ENCODE measurements around the gene RAD21L1. TPM values are rescaled to one million over a fixed set of nuclear protein-coding genes. Genes with fewer than 3 reads are reported as not detected.

Gene RAD21L1
- total RNA-seq, 4 donors from 2014 or later, result not detected

- no peaks in the 10 kb centered on the region for H3K9me3 ChIP-seq
- H3K27me3 ChIP-seq, result no peaks in the 10 kb centered on the region
- H3K27ac ChIP-seq, result no peak overlapping the region
- no peak overlapping the region for H3K4me3 ChIP-seq
- peaks cover 0 to 13% (median 5%) of the 10 kb centered on the region in 4 donors for H3K4me1 ChIP-seq
- DNase-seq, result no peak
- peaks cover 0 to 10% (median 0%) of the 10 kb centered on the region in 3 donors for H3K36me3 ChIP-seq
- no peak for TF ChIP-seq POLR2A (IDR thresholded peaks at IDR 0.05)
- no peak for TF ChIP-seq CTCF (IDR thresholded peaks at IDR 0.05)
Observed at GRCh38 chr20:1182106-1182505, 43.7 kb upstream of the RAD21L1 start.

GRCh38 chr20:1183153-1183552 lies 42.7 kb upstream of the RAD21L1 start:
- Histone ChIP-seq H3K4me1 (peaks cover 0 to 23% (median 7%) of the 10 kb centered on the region in 4 donors), H3K9me3 (no peaks in the 10 kb centered on the region), H3K27me3 (no peaks in the 10 kb centered on the region), H3K36me3 (peaks cover 0 to 10% (median 0%) of the 10 kb centered on the region in 3 donors), H3K27ac (no peak overlapping the region), H3K4me3 (no peak overlapping the region)
- TF ChIP-seq POLR2A (IDR thresholded peaks at IDR 0.05), result no peak
- no peak for TF ChIP-seq CTCF (IDR thresholded peaks at IDR 0.05)
- DNase-seq, result no peak

- Histone ChIP-seq H3K4me3 (peak overlapping the region in 2 of 4 donors; percentile 73 to 85), H3K4me1 (peaks cover 0 to 27% (median 7%) of the 10 kb centered on the region in 4 donors), H3K36me3 (peaks cover 0 to 10% (median 0%) of the 10 kb centered on the region in 3 donors), H3K9me3 (no peaks in the 10 kb centered on the region), H3K27ac (no peak overlapping the region), H3K27me3 (no peaks in the 10 kb centered on the region)
- TF ChIP-seq POLR2A (IDR thresholded peaks at IDR 0.05), result no peak
- no peak for TF ChIP-seq CTCF (IDR thresholded peaks at IDR 0.05)
- no peak for DNase-seq
Observed at GRCh38 chr20:1184260-1184637, 41.6 kb upstream of the RAD21L1 start.

GRCh38 chr20:1184638-1185315 lies 41.1 kb upstream of the RAD21L1 start, which contains the start of gene TMEM74B:
Gene TMEM74B, minus strand, starts transcription at chr20:1184981. Its CDS starts 1,180 bp downstream, at chr20:1183801.
- H3K36me3 ChIP-seq, result peaks cover 0 to 10% (median 0%) of the 10 kb centered on the region in 3 donors
- H3K9me3 ChIP-seq, result no peaks in the 10 kb centered on the region
- H3K4me1 ChIP-seq, result peaks cover 0 to 27% (median 7%) of the 10 kb centered on the region in 4 donors
- peak within 1 kb of the TSS; percentile 42 to 85 (median 61) for H3K4me3 ChIP-seq
- peak in 1 of 3 donors; percentile 68 for DNase-seq
- TF ChIP-seq POLR2A (IDR thresholded peaks at IDR 0.05), result peak in 1 of 2 donors; percentile 23
- TF ChIP-seq CTCF (IDR thresholded peaks at IDR 0.05), result no peak
- H3K27me3 ChIP-seq, result no peaks in the 10 kb centered on the region
- peak within 1 kb of the TSS in 3 of 4 donors; percentile 32 to 62 (median 62) for H3K27ac ChIP-seq

- no peaks in the 10 kb centered on the region for H3K27me3 ChIP-seq
- TF ChIP-seq POLR2A (IDR thresholded peaks at IDR 0.05) (no peak), CTCF (IDR thresholded peaks at IDR 0.05) (no peak)
- no peaks in the 10 kb centered on the region for H3K9me3 ChIP-seq
- DNase-seq, result peak in 1 of 3 donors; percentile 65
- H3K4me3 ChIP-seq, result peak overlapping the region; percentile 42 to 85 (median 61)
- H3K4me1 ChIP-seq, result peaks cover 0 to 27% (median 7%) of the 10 kb centered on the region in 4 donors
- peaks cover 0 to 10% (median 0%) of the 10 kb centered on the region in 3 donors for H3K36me3 ChIP-seq
- peak overlapping the region in 3 of 4 donors; percentile 32 to 62 (median 62) for H3K27ac ChIP-seq
Observed at GRCh38 chr20:1185316-1185741, 40.5 kb upstream of the RAD21L1 start.

Data from Peyer's patch (tissue), 4 donors.